HG03280 (cell line): ENCODE results near the gene TATDN3.
A peak's percentile ranks its signal among the peaks of the same experiment; 100 is the strongest.
"Not testable (repeated sequence)": the region's sequence is repeated elsewhere in the genome, so short reads cannot be mapped to it uniquely, and the experiment has no call there.

Source experiments
- ATAC-seq: cut with Tn5 transposase; IDR thresholded peaks from one replicate; pipeline ENCODE4 v1.9.1; 2021; ENCODE audit warnings: mild to moderate bottlenecking, moderate library complexity; ENCODE audit not compliant: unreplicated experiment

TATDN3 gene

DNA sequence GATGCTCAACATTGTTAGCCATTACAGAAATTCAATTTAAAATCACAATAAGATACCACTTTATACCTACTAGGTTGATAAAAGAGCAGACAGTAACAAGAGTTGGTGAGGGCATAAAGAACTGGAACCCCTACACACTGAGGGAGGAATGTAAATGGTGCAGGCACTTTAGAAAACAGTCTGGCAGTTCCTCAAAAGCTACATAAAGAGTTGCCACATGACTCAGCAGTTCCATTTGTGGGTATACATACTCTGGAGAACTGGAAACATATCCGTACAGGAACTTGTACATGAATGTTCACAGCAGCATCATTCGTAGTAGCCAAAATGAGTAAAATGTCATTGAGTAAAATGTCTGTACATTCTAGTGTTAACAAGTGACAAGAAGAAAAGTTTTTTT lies 17.1 kb upstream of the TATDN3 start:
- ATAC-seq = no peak

DNA sequence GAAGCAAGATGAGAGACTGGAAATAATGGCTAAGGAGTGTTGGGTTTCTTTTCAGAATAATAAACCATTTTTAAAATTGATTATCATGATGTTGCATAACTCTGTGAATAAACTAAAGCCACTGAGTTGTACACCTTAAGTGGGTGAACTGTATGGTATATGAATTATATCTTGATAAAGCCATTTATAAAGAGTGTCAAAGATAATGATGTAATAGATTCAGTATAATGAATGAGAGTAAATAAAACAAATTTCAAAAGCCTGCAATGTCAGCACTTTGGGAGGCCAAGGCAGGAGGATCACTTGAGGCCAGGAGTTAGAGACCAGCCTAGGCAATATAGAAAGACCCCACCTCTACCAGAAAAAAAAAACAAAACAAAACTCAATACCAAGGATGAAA lies 16.5 kb upstream of the TATDN3 start:
- ATAC-seq = no peak

GRCh38 chr1:212777151-212777550 lies 14.5 kb upstream of the TATDN3 start:
- no peak for ATAC-seq

GRCh38 chr1:212779086-212779485 lies 12.6 kb upstream of the TATDN3 start:
- not testable (repeated sequence) for ATAC-seq

DNA sequence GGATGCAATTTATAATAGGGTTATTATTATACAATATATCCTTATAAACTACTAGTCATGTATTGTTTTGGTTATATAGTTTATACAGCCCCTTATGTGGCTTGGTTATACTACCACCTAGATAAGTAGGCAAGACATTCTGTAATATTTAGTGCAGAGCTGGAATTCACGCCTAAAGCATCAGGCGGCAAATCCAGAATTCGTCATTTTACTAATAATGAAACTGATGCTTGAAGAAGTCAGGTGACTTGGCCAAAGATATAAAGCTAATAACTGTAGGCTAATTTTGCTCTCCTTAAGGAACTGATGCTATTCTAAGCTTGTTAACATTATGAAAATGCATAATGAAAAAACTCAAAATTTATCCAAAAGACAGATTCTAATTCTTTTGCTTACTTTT lies 10.9 kb upstream of the TATDN3 start:
- no peak for ATAC-seq

DNA sequence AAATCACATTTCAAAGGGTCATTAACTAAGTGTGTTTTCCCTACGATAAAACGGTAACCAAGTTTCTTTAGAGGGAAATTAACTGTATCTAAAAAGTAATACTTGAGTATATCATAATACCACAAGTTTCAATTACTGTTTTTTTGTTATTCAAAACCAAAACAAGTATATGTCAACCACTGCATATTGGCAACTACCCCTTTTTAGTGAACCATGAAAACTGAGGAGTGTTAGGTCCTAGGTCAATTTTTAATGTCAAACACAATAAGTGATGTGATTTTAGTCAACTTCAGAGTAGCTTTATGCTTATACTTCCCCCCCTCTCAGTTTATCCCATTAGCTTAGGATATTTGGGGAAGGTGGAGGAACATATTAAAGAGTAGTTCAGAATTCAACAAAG lies 10.5 kb upstream of the TATDN3 start:
- ATAC-seq = no peak

- no peak for ATAC-seq
Observed at GRCh38 chr1:212782422-212783154, 9.1 kb upstream of the TATDN3 start.

DNA sequence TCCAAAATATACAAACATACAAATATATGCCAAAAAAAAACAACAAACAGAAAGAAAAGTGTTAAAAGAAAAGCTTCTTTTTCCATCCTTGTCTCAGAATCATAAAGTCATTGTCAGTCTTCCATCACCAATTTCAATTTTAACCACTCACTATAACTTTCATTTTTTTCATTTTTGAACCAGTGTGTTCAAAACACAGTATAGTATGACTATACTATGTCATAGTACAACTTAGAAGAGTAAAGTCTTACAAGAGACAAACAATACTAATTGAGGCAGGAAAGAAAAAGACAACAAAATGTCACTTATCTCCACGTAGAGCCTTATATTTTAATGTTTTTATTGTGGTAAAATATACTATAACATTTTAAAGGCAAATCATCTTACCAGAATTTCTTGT lies 7.7 kb upstream of the TATDN3 start:
- no peak for ATAC-seq

DNA sequence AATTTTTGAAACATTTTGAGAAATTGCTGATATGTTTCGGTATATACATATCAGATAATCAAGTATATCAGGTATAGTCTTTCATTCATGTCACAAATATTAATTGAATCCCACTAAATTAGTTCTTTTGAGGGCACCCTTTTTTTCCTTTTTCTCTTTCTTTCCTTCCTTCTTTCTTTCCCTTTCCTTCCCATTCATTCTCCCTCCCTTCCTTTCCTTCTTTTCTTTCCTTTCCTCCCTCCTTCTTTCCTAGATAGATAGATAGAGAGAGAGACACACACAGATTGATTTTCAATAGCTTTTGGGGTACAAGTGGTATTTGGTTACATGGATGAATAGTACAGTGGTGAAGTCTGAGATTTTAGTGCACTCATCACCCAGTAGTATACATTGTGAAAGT lies 5.8 kb upstream of the TATDN3 start:
- no peak for ATAC-seq

- peak; percentile 30 for ATAC-seq
Observed at GRCh38 chr1:212791261-212791675, 426 bp upstream of the TATDN3 start.

DNA sequence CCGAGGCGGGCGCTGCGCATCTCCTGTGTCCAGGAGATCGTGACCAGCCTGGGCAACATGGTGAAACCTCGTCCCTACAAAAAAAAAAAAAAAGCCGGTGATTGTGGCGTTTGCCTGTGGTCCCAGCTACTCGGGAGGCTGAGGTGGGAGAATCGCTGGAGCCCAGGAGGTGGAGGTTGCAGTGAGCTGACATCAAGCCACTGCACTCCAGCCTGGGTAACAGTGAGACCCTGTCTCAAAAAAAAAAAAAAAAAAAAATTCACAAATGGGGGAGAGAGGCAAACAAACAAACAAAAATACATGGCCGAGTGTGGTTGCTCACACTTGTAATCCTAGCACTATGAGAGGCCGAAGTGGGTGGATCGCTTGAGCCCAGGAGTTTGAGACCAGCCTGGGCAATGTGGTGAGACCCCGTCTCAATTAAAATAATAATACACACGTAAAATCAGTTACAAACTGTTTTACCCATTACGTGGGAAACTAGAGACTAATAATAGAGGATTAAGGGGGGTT lies 758 bp downstream of the TATDN3 start:
- ATAC-seq = no peak

GRCh38 chr1:212794561-212795014 lies 2.9 kb downstream of the TATDN3 start:
- ATAC-seq = peak; percentile 82

DNA sequence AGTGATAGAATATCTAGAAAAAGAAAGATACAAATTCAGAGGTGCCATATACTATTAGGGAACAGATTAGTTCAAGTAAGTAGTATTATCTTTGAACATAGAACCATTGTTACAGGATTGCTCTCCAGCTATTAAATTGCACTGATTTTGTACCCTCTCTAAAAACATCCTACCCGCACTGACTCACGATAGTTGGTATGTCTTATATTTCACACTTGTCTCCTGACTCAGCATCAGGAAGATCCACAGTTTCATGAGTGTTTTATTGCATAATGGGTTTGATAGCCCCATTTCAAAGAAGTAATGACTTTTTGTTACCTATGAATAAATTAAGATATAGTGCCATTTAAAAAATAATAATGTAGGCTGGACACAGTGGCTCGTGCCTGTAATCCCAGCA lies 6.0 kb downstream of the TATDN3 start:
- ATAC-seq = no peak

DNA sequence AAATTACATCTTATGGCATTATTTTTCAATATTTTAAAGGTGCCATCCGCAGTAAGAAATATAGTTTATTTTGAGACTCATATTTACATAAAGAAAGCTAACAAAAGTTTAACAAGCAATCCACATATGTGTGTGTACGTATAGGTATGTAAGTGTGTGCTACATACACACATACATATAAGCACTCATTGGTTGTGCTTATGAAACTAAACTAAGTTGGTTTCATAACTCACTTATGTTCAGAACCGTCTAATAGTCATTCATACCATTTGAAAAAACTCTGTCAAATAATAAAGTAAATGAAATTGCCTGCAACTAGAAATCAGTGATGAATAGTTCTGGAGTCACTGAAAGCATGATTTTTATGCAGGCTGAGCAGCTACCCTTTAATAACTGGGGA lies 14.1 kb downstream of the TATDN3 start:
- ATAC-seq = no peak

DNA sequence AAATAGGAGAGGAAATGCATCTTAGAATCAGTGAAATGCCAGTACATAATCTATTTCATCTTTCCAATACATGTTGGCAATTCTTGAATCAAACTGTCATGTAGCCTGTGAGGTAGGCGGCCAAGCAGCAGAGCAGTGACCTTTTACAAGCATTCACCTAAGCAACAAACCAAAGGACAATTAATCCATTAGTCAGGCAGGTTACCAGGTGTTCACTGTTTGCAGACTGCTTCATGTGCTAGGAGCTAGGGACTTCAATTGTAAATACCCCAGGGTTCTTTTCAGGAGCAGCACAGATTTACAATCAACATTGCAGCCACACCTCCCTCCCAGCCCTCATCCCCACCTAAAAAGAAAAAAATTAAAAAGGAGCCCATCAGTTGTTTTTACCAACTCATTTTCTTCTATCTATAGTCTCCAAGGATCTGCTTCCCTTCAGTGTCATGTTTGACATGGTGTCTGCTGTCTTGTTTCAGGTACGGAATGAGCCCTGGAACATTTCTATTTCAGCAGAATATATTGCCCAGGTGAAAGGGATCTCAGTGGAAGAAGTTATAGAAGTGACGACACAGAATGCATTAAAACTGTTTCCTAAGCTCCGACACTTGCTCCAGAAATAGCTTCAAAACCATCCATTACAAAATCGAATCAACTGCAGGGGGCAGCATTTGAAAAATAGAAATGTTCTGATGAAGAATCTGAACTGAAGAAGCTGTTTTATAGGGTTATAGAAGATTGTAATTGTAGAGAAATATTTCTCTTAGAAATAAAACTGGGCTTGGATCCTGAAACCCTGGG lies 23.0 kb downstream of the TATDN3 start:
- no peak for ATAC-seq

- no peak for ATAC-seq
Observed at GRCh38 chr1:212816567-212817278, 25.0 kb downstream of the TATDN3 start.

DNA sequence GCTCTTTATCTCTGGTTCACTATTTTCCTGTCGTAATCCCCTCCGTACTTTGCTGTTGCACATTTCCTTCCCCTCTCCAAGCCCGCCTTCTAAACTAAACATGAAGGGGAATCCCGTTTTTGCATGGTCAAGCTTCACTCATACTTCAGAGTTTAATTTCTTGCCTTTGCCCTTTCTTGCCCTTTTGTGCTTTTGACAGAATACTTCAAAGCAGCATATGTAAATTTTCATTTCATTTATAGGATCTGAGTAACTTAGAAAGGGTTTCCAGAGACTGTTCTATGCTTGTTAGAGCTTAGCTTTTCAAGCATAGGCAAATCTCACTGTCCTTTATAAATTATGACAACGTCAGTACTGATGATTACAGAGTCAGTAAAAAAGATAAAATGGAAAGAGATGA lies 28.0 kb downstream of the TATDN3 start:
- peak; percentile 51 for ATAC-seq

- no peak for ATAC-seq
Observed at GRCh38 chr1:212820969-212821368, 29.3 kb downstream of the TATDN3 start.

DNA sequence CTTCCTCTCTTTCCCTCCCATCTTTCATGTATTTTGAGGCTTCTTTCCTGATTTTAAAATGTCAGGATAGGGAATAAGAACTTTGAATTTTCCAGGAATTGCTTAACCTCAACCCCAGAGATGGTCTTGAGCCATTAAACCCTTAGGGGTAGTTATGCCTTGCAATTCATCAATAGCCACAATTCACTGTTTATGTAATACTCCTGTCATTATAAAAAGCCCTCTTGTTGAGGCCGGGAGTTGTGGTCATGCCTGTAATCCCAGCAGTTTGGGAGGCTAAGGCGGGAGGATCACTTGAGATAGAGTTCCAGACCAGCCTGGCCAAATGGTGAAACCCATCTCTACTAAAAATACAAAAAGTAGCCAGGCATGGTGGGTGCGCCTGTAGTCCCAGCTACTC lies 31.3 kb downstream of the TATDN3 start:
- ATAC-seq = no peak

DNA sequence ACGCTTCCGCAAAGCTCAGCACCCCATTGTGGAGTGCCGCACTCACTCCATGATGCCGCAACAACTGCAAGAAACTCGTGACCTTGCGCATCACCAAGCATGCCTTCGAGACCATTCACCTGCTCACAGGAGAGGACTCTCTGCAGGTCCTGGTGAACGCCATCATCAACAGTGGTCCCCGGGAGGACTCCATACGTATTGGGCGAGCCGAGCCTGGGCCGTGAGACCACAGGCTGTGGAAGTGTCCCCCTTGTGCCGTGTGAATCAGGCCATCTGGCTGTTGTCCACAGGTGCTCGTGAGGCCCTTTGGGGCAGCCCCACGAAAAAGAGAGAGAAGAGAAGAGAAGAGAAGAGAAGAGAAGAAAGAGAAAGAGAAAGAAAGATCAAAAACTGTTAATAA lies 32.5 kb downstream of the TATDN3 start:
- no peak for ATAC-seq

DNA sequence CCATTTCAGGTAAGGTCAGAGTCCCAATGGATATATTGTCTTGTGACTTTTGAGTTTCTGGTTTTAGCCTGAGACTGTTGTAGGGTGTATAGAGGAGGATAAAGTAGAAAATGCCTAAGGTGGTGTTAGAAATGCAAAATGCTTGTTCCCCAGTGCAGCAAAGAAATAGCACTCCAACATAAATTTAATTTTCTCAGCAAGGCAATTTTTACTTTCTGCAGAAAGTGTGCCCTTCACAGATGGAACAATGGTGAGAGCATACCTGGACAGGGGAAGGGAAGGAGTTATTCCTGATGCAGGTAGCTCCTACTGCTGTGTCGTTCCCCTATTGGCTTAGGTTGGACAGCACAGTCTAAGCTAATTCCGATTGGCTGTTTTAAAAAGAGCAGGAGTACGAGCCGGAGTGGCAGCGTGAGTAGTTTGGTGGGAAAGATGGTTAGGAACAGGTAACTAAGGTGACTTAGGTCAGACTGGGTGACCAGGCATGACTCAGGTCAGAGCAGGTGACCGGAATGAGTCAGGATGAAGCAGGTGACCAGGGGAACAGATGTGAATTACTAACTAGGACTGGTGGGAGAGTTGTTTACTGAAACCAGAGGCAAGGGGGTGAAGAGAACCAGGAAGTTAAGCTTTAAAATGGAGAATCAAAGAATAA lies 34.2 kb downstream of the TATDN3 start:
- no peak for ATAC-seq
